Neural cell (in vitro differentiated cells): ENCODE results near the gene TSPAN11. TPM values are rescaled to one million over a fixed set of nuclear protein-coding genes. Genes with fewer than 3 reads are reported as not detected.

Experiments
- H2AFZ ChIP-seq: fragments of 200-600, 300-800 bp; sonication (generic), shearing (Covaris generic); 2 replicates; pipeline ENCODE4 v1.6.0; 2014; ENCODE audit warnings: low read depth, mild to moderate bottlenecking, antibody characterized with exemption, low read length, moderate library complexity
- H3F3A ChIP-seq: fragments of 200-600 bp; shearing (Covaris generic); 2 replicates; pipeline ENCODE4 v1.6.1; 2016; ENCODE audit warnings: mild to moderate bottlenecking, moderate library complexity, mixed read lengths, antibody characterized with exemption, low read length; ENCODE audit not compliant: insufficient read depth, poor library complexity, severe bottlenecking
- H3K27ac ChIP-seq: fragments of 200-600, 300-800 bp; sonication (generic), shearing (Covaris generic); 2 replicates; pipeline ENCODE4 v1.5.1; 2014; ENCODE audit warnings: mild to moderate bottlenecking, low read length, moderate library complexity
- H3K27me3 ChIP-seq: fragments of 300-800, 200-600 bp; sonication (generic), shearing (Covaris generic); 2 replicates; pipeline ENCODE4 v1.6.0; 2014; ENCODE audit warnings: mild to moderate bottlenecking, low read depth, low read length, moderate library complexity; ENCODE audit not compliant: insufficient read depth
- H3K36me3 ChIP-seq: fragments of 300-800, 200-600 bp; sonication (generic), shearing (Covaris generic); 2 replicates; pipeline ENCODE4 v1.5.1; 2014; ENCODE audit warnings: mild to moderate bottlenecking, antibody characterized with exemption, low read length, moderate library complexity; ENCODE audit not compliant: insufficient read depth
- H3K4me2 ChIP-seq: fragments of 300-800, 200-600 bp; sonication (generic), shearing (Covaris generic); 2 replicates; pipeline ENCODE4 v1.6.0; 2014; ENCODE audit warnings: mild to moderate bottlenecking, low read length
- H3K4me3 ChIP-seq: fragments of 300-800, 200-600 bp; sonication (generic), shearing (Covaris generic); 2 replicates; pipeline ENCODE4 v1.5.1; 2014; ENCODE audit warnings: mild to moderate bottlenecking, low read length, moderate library complexity
- H3K79me2 ChIP-seq: fragments of 200-600 bp; shearing (Covaris generic); replicated peaks from 2 replicates; pipeline ENCODE4 v1.6.0; 2014; ENCODE audit warnings: mild to moderate bottlenecking, low read length, moderate library complexity; ENCODE audit not compliant: insufficient read depth
- H3K9ac ChIP-seq: fragments of 300-800, 200-600 bp; sonication (generic), shearing (Covaris generic); 2 replicates; pipeline ENCODE4 v1.6.1; 2016; ENCODE audit warnings: mild to moderate bottlenecking, low read length, mixed read lengths
- H3K9me2 ChIP-seq: fragments of 200-600 bp; shearing (Covaris generic); 2 replicates; pipeline ENCODE4 v1.6.1; 2016; ENCODE audit warnings: mild to moderate bottlenecking, low read length, mixed read lengths; ENCODE audit not compliant: insufficient read depth
- H3K9me3 ChIP-seq: fragments of 200-600, 300-800 bp; sonication (generic), shearing (Covaris generic); 2 replicates; pipeline ENCODE4 v1.6.1; 2016; ENCODE audit warnings: mild to moderate bottlenecking, mixed run types, low read length, moderate library complexity, mixed read lengths
- H4K20me1 ChIP-seq: fragments of 200-600 bp; shearing (Covaris generic); 2 replicates; pipeline ENCODE4 v1.6.1; 2016; ENCODE audit warnings: mild to moderate bottlenecking, mixed run types; ENCODE audit not compliant: insufficient read depth
- EP300 ChIP-seq: fragments of 450-650 bp; conservative IDR thresholded peaks from 2 replicates; pipeline ENCODE4 v1.6.1; 2014; ENCODE audit warnings: antibody characterized with exemption, mild to moderate bottlenecking, moderate library complexity; ENCODE audit not compliant: poor library complexity, severe bottlenecking
- EZH2 ChIP-seq: fragments of 200-600, 300-800 bp; shearing (Covaris generic), sonication (generic); IDR thresholded peaks from 2 replicates; pipeline ENCODE4 v1.6.1; 2014; ENCODE audit warnings: antibody characterized with exemption, low read length, borderline replicate concordance, mild to moderate bottlenecking; ENCODE audit not compliant: insufficient read depth, poor library complexity, severe bottlenecking
- MXI1 ChIP-seq: fragments of 450-650 bp; conservative IDR thresholded peaks from 2 replicates; pipeline ENCODE4 v1.6.1; 2014; ENCODE audit warnings: antibody characterized with exemption, mild to moderate bottlenecking; ENCODE audit not compliant: poor library complexity, severe bottlenecking
- POLR2AphosphoS5 ChIP-seq: IDR thresholded peaks from 2 replicates; pipeline ENCODE4 v1.6.1; 2012
- RAD21 ChIP-seq: fragments of 450-650 bp; conservative IDR thresholded peaks from 2 replicates; pipeline ENCODE4 v1.6.1; 2014; ENCODE audit warnings: antibody characterized with exemption, mild to moderate bottlenecking, moderate library complexity
- SMC3 ChIP-seq: fragments of 450-650 bp; conservative IDR thresholded peaks from 2 replicates; pipeline ENCODE4 v1.6.1; 2014; ENCODE audit warnings: antibody characterized with exemption, mild to moderate bottlenecking, moderate library complexity; ENCODE audit not compliant: poor library complexity
- TAF1 ChIP-seq: IDR thresholded peaks from 2 replicates; pipeline ENCODE4 v1.6.1; 2012; ENCODE audit warnings: low read depth
- polyA plus RNA-seq: library from polyadenylated mRNA; depleted of rRNA; stranded (reverse); fragments of >200 nt; gene quantifications from 2 replicates; pipeline ENCODE4 v1.2.3, GENCODE V29; 2014
- TF ChIP-seq, protein P1 (sequence below): IDR thresholded peaks from 2 replicates; pipeline ENCODE4 v1.6.1; 2012; ENCODE audit warnings: borderline replicate concordance
- TF ChIP-seq, protein P2 (sequence below): fragments of 450-650 bp; IDR thresholded peaks from 2 replicates; pipeline ENCODE4 v1.5.1; 2014; ENCODE audit warnings: antibody characterized with exemption, mild to moderate bottlenecking, moderate library complexity; ENCODE audit not compliant: poor library complexity, severe bottlenecking

Gene TSPAN11
- polyA plus RNA-seq, 1 donor from 2014 or later: 5.6 TPM

GRCh38 chr12:30963709-30964564 is 37.4 kb downstream of the TSPAN11 start:
- Histone ChIP-seq H3K9me2 (no peaks in the 10 kb centered on the region), H3K27ac (no peak overlapping the region), H3K4me2 (no peak overlapping the region), H3K4me3 (no peak overlapping the region), H3F3A (no peaks in the 10 kb centered on the region), H4K20me1 (no peaks in the 10 kb centered on the region), H3K79me2 (no peaks in the 10 kb centered on the region), H2AFZ (no peak overlapping the region), H3K36me3 (no peaks in the 10 kb centered on the region), H3K27me3 (no peaks in the 10 kb centered on the region), H3K9me3 (no peaks in the 10 kb centered on the region), H3K9ac (no peak overlapping the region)
- TF ChIP-seq MXI1 (no peak), SMC3 (no peak), TAF1 (no peak), EP300 (no peak), EZH2 (no peak), POLR2AphosphoS5 (no peak)
- TF ChIP-seq, protein P1, sequence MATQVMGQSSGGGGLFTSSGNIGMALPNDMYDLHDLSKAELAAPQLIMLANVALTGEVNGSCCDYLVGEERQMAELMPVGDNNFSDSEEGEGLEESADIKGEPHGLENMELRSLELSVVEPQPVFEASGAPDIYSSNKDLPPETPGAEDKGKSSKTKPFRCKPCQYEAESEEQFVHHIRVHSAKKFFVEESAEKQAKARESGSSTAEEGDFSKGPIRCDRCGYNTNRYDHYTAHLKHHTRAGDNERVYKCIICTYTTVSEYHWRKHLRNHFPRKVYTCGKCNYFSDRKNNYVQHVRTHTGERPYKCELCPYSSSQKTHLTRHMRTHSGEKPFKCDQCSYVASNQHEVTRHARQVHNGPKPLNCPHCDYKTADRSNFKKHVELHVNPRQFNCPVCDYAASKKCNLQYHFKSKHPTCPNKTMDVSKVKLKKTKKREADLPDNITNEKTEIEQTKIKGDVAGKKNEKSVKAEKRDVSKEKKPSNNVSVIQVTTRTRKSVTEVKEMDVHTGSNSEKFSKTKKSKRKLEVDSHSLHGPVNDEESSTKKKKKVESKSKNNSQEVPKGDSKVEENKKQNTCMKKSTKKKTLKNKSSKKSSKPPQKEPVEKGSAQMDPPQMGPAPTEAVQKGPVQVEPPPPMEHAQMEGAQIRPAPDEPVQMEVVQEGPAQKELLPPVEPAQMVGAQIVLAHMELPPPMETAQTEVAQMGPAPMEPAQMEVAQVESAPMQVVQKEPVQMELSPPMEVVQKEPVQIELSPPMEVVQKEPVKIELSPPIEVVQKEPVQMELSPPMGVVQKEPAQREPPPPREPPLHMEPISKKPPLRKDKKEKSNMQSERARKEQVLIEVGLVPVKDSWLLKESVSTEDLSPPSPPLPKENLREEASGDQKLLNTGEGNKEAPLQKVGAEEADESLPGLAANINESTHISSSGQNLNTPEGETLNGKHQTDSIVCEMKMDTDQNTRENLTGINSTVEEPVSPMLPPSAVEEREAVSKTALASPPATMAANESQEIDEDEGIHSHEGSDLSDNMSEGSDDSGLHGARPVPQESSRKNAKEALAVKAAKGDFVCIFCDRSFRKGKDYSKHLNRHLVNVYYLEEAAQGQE: no peak
- TF ChIP-seq, protein P2, sequence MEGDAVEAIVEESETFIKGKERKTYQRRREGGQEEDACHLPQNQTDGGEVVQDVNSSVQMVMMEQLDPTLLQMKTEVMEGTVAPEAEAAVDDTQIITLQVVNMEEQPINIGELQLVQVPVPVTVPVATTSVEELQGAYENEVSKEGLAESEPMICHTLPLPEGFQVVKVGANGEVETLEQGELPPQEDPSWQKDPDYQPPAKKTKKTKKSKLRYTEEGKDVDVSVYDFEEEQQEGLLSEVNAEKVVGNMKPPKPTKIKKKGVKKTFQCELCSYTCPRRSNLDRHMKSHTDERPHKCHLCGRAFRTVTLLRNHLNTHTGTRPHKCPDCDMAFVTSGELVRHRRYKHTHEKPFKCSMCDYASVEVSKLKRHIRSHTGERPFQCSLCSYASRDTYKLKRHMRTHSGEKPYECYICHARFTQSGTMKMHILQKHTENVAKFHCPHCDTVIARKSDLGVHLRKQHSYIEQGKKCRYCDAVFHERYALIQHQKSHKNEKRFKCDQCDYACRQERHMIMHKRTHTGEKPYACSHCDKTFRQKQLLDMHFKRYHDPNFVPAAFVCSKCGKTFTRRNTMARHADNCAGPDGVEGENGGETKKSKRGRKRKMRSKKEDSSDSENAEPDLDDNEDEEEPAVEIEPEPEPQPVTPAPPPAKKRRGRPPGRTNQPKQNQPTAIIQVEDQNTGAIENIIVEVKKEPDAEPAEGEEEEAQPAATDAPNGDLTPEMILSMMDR: no peak

DNA sequence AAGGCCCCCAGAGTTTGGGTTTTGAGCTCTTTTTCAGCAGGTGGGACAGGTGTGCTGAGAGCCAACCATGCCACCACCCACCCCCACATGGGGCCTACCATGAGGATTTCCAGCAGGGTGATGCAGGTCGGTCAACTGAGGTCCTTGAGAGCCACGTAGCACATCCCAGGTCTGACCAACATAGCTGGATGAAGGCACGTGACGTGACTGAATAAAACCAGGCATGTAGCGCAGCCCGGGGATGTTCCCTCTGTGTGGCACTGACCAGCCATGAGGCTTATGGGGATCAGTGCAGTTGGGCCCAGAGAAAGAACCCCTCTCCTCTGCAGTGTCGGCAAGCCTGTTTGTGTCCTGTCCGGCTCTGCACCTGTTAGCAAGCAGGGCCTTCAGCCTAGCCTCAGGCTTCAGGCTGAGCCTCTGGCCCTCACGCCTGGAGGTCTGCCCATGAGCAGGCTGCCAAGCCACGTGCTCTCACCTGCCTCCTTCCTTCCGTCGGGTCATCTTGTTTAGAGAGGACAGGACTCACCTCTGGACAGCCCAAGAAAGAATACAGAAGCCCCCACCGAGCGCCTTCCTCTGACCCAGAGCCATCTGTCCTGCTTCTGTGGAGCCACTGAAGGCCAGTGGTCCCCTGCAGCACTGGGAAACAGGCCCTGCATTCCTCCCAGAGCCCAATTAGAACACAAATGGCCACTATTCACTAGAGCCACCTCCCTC is 38.5 kb downstream of the TSPAN11 start:
- no peaks in the 10 kb centered on the region for H3K9me2 ChIP-seq
- H3K79me2 ChIP-seq: no peaks in the 10 kb centered on the region
- no peak for TF ChIP-seq TAF1
- no peak for TF ChIP-seq POLR2AphosphoS5
- no peak for TF ChIP-seq EP300
- TF ChIP-seq, protein P1: no peak
- TF ChIP-seq, protein P2: no peak
- TF ChIP-seq SMC3: no peak
- no peak for TF ChIP-seq MXI1
- TF ChIP-seq RAD21: no peak
- no peak for TF ChIP-seq EZH2
- H3K4me2 ChIP-seq: no peak overlapping the region
- no peak overlapping the region for H2AFZ ChIP-seq
- no peaks in the 10 kb centered on the region for H3F3A ChIP-seq
- no peak overlapping the region for H3K27ac ChIP-seq
- H3K27me3 ChIP-seq: no peaks in the 10 kb centered on the region
- no peaks in the 10 kb centered on the region for H3K9me3 ChIP-seq
- H4K20me1 ChIP-seq: no peaks in the 10 kb centered on the region
- H3K9ac ChIP-seq: no peak overlapping the region
- H3K4me3 ChIP-seq: no peak overlapping the region
- no peaks in the 10 kb centered on the region for H3K36me3 ChIP-seq
